Tibial nerve (tissue), 4 donors: ENCODE data around the gene ID3. TPM values are rescaled to one million over a fixed set of nuclear protein-coding genes. Genes with fewer than 3 reads are reported as not detected.

ENCODE experiments used
- DNase-seq, 2 donors: peaks; one replicate each; pipeline ENCODE4 v3.0.0-alpha.2; 2019; ENCODE audit warnings: low spot score in 2 of 2
- H3K27ac ChIP-seq, 4 donors: fragments of 200-600 bp; sonication (generic) in 3 of 4; one replicate each; pipeline ENCODE4 v1.5.1; 2017 to 2019; ENCODE audit warnings: mild to moderate bottlenecking in 1 of 4
- H3K27me3 ChIP-seq, 2 donors: fragments of 200-600 bp; sonication (generic) in 1 of 2; one replicate each; pipeline versions ENCODE4 v1.5.1 to v1.6.0; 2017 to 2019
- H3K36me3 ChIP-seq, 3 donors: fragments of 200-600 bp; sonication (generic); one replicate each; pipeline ENCODE4 v1.5.1; 2018 to 2019
- H3K4me1 ChIP-seq, 4 donors: fragments of 200-600 bp; sonication (generic) in 3 of 4; one replicate each; pipeline ENCODE4 v1.5.1; 2017 to 2019
- H3K4me3 ChIP-seq, 4 donors: fragments of 200-600 bp; sonication (generic) in 3 of 4; one replicate each; pipeline ENCODE4 v1.5.1; 2017 to 2019; ENCODE audit warnings: mild to moderate bottlenecking in 1 of 4, moderate library complexity in 1 of 4
- H3K9me3 ChIP-seq, 4 donors: fragments of 200-600 bp; sonication (generic) in 3 of 4; one replicate each; pipeline ENCODE4 v1.5.1; 2017 to 2019
- CTCF ChIP-seq, 5 experiments: fragments of 200-600 bp in 3 of 5; fragments of 450-650 bp in 2 of 5; sonication (generic) in 3 of 5; IDR thresholded peaks; one replicate each; pipeline ENCODE4 v1.5.1; 2016 to 2019; ENCODE audit warnings: antibody characterized with exemption in 5 of 5, mild to moderate bottlenecking in 3 of 5, moderate library complexity in 2 of 5
- EP300 ChIP-seq, 2 donors: sonication (generic); formaldehyde crosslinking; IDR thresholded peaks; one replicate each; pipeline ENCODE4 v1.6.1; 2017; ENCODE audit warnings: antibody characterized with exemption in 2 of 2, mild to moderate bottlenecking in 1 of 2
- POLR2A ChIP-seq, 2 donors: fragments of 450-650 bp; IDR thresholded peaks; one replicate each; pipeline ENCODE4 v1.6.1; 2017; ENCODE audit warnings: antibody characterized with exemption in 2 of 2, mild to moderate bottlenecking in 2 of 2, moderate library complexity in 2 of 2
- WGBS, 2 donors: methylation state at CpG; one replicate each; pipeline ENCODE4 v1.1.5; 2018; 5-methylcytosine and 5-hydroxymethylcytosine counted together
- total RNA-seq, 4 donors: library from RNA; depleted of rRNA; stranded (reverse); fragments of >200 nt; gene quantifications; one replicate each; pipeline ENCODE4 v1.1.0, GENCODE V29; 2016

ID3 gene
- total RNA-seq, 4 donors from 2014 or later, result 263 to 369 (median 312) TPM

DNA sequence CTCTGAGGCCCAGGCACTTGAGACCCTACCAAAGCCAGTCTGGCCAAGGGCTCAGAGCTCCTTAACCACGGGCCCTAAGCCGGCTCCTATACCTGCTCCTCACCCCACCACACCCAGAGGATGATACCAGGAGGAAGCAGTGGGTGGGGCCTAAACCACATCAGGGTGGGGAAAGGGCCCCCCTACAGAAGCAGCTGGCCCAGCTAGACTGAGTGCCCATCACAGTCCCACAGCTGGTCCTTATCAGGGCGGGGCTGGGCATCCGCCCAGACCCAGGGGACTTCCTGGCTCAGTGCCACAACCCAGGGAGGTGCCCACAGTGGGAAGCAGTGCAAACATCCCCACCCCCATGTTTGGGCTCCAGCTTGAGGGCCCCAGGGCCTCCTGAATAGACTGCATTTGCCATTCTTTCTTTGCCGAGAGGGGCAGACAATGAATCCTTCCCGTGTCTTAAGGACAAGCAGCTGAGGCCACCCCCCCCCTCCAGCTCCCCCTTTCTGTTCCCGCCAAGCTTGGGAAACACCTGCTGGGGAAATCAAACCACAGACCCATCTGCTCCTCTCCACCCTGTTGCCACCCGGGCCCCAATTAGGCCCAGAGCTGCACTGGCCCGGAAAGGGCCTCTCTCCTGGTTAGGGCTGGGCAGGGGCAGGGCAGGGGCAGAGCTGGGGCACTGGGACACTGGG is 34.4 kb downstream of the ID3 start:
- Histone ChIP-seq H3K27ac (peak overlapping the region in 1 of 4 donors; percentile 63), H3K27me3 (no peaks in the 10 kb centered on the region), H3K9me3 (no peaks in the 10 kb centered on the region), H3K36me3 (no peaks in the 10 kb centered on the region), H3K4me3 (no peak overlapping the region), H3K4me1 (peaks cover 0 to 40% (median 25%) of the 10 kb centered on the region in 4 donors)
- DNase-seq, result no peak
- WGBS, 2 donors, result 43 to 47% methylated on average over 8 to 9 of the region's 9 CpGs
- TF ChIP-seq CTCF (IDR thresholded peaks at IDR 0.05), result no peak
- TF ChIP-seq EP300 (IDR thresholded peaks at IDR 0.05), result no peak
- no peak for TF ChIP-seq POLR2A (IDR thresholded peaks at IDR 0.05)

- Histone ChIP-seq H3K4me3 (no peak overlapping the region), H3K9me3 (no peaks in the 10 kb centered on the region), H3K27ac (peak overlapping the region in 1 of 4 donors; percentile 35), H3K36me3 (no peaks in the 10 kb centered on the region), H3K27me3 (no peaks in the 10 kb centered on the region), H3K4me1 (peaks cover 0 to 34% (median 25%) of the 10 kb centered on the region in 4 donors)
- no peak for TF ChIP-seq EP300 (IDR thresholded peaks at IDR 0.05)
- TF ChIP-seq CTCF (IDR thresholded peaks at IDR 0.05), result no peak
- no peak for TF ChIP-seq POLR2A (IDR thresholded peaks at IDR 0.05)
- 80 to 88% methylated on average over 2 to 3 of the region's 3 CpGs for WGBS, 2 donors
- no peak for DNase-seq
Observed at GRCh38 chr1:23524163-23524562, 35.1 kb downstream of the ID3 start.

DNA sequence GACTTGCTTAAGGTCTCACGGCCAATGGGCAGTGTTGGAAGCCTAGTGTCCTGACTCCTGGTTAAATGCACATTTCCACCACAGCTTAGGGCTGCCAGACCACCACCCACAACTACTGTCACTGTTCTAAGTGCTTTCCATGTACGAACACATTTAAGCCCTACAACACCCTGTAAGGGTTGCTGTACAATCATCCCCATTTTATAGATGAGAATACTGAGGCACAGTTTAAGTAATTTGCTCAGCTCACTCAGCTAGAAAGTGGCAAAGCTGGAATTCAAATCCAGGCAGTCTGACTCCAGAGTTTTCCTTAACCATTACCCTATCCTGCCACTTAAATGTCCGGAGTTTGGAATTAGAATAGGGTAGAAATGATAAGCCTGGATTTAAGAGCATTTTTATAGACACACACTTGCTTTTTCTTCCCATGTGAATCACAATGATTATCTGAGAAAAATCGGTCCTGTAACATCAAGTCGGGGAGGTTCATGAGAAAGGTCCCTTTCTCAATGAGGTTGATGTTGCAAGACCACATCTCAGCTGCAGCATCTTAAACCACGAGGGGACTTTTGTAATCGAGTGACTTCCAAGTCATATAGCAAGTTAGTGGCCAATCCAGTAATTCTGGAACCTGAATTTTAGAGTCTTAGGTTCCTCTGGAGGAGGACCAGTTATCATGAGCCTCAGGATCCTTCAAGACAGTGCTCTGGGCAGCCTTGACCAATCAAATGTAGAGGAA is 36.9 kb downstream of the ID3 start:
- 82 to 85% methylated on average over 7 of the region's 7 CpGs for WGBS, 2 donors
- no peak for DNase-seq
- Histone ChIP-seq H3K9me3 (no peaks in the 10 kb centered on the region), H3K4me1 (peaks cover 0 to 21% (median 12%) of the 10 kb centered on the region in 4 donors), H3K27me3 (no peaks in the 10 kb centered on the region), H3K4me3 (no peak overlapping the region), H3K36me3 (no peaks in the 10 kb centered on the region), H3K27ac (no peak overlapping the region)
- TF ChIP-seq POLR2A (IDR thresholded peaks at IDR 0.05), result no peak
- no peak for TF ChIP-seq EP300 (IDR thresholded peaks at IDR 0.05)
- no peak for TF ChIP-seq CTCF (IDR thresholded peaks at IDR 0.05)

DNA sequence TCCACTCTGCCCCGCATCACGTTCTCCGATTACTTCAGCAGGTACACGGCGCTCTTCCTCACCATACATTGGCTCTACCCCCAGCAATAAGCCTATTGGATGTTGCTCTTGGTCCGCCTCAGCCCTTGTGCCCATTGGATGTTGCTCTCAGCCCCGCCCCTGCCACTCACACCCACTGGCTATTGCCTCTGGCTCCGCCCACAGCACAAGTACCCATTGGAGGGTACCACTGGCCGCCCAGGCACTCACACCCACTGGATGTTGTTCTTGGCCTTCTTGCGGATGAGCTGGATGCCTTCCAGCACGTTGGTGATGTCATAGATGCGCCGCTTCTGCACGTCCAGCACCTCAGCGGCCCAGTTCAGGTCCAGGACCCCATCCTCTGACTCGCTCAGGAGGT is 37.7 kb downstream of the ID3 start:
- 92 to 93% methylated on average over 16 of the region's 16 CpGs for WGBS, 2 donors
- H3K27me3 ChIP-seq, result no peaks in the 10 kb centered on the region
- no peak overlapping the region for H3K4me3 ChIP-seq
- H3K36me3 ChIP-seq, result no peaks in the 10 kb centered on the region
- H3K27ac ChIP-seq, result no peak overlapping the region
- H3K4me1 ChIP-seq, result peaks cover 0 to 17% (median 11%) of the 10 kb centered on the region in 4 donors
- no peaks in the 10 kb centered on the region for H3K9me3 ChIP-seq
- no peak for TF ChIP-seq POLR2A (IDR thresholded peaks at IDR 0.05)
- TF ChIP-seq EP300 (IDR thresholded peaks at IDR 0.05), result no peak
- no peak for TF ChIP-seq CTCF (IDR thresholded peaks at IDR 0.05)
- no peak for DNase-seq

DNA sequence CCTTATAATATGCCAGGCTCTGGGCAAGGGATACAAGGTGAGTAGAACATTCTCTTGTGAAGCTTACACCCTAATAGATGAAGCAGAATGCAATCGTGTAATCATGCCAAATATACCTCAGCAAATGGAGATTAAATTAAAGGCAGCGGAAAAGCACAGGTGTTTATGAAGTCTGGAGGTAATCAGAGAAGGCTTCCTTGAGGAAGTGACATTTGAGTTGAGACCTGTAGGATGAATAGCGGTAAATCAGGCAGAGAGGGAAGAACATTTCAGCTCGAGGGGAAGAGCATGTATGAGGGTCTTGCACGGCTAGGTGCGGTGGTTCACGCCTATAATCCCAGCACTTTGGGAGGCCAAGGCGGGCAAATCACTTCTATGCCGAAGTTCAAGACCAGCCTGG is 41.7 kb downstream of the ID3 start:
- H3K9me3 ChIP-seq, result no peaks in the 10 kb centered on the region
- DNase-seq, result no peak
- no peak overlapping the region for H3K27ac ChIP-seq
- no peaks in the 10 kb centered on the region for H3K27me3 ChIP-seq
- H3K36me3 ChIP-seq, result no peaks in the 10 kb centered on the region
- 91 to 96% methylated on average over 9 of the region's 9 CpGs for WGBS, 2 donors
- no peaks in the 10 kb centered on the region for H3K4me1 ChIP-seq
- H3K4me3 ChIP-seq, result no peak overlapping the region
- TF ChIP-seq POLR2A (IDR thresholded peaks at IDR 0.05), result no peak
